ENCODE measurements around the gene ATP6V1E1. TPM values are rescaled to one million over a fixed set of nuclear protein-coding genes. Genes with fewer than 3 reads are reported as not detected.

The ATP6V1E1 gene
- total RNA-seq, 1 experiment from 2014 or later = 88.1 TPM

- TF ChIP-seq USF2 (CRISPR knock-in tag; IDR thresholded peaks at IDR 0.05) (no peak), CREB1 (CRISPR knock-in tag; IDR thresholded peaks at IDR 0.05) (no peak), NR3C1 (CRISPR knock-in tag; conservative IDR thresholded peaks at IDR 0.05; ENCODE audit: low read depth) (no peak), ATF1 (CRISPR knock-in tag; IDR thresholded peaks at IDR 0.05) (no peak), USF1 (CRISPR knock-in tag; IDR thresholded peaks at IDR 0.05) (no peak), STAT6 (CRISPR knock-in tag; conservative IDR thresholded peaks at IDR 0.05; ENCODE audit: low read depth) (no peak), MYBL2 (CRISPR knock-in tag; IDR thresholded peaks at IDR 0.05) (no peak), MXD4 (CRISPR knock-in tag; IDR thresholded peaks at IDR 0.05; ENCODE audit: borderline replicate concordance) (no peak), JAZF1 (CRISPR knock-in tag; IDR thresholded peaks at IDR 0.05) (no peak), KAT7 (CRISPR knock-in tag; IDR thresholded peaks at IDR 0.05; ENCODE audit: borderline replicate concordance) (no peak), GABPB1 (CRISPR knock-in tag; IDR thresholded peaks at IDR 0.05) (no peak), NFATC4 (CRISPR knock-in tag; IDR thresholded peaks at IDR 0.05) (no peak)
Observed at GRCh38 chr22:17674152-17674551, 45.6 kb upstream of the ATP6V1E1 start (continued).

- peaks cover 4% of the 10 kb centered on the region for H3K36me3 Mint-ChIP-seq
- H3K4me3 Mint-ChIP-seq = no peak overlapping the region
- H3K9me3 Mint-ChIP-seq = no peaks in the 10 kb centered on the region
- ATAC-seq = no peak
- ChIA-PET POLR2A (interaction anchor here (0.7 kb wide), 1 partner anchor 11 kb away, joined by 3 read pairs; no protein-coding TSS in a partner anchor), CTCF (interaction anchor here (1.2 to 1.5 kb wide), 3 partner anchors 8 to 614 kb away, joined by 3 to 4 read pairs (median 3); no protein-coding TSS in a partner anchor)
- H3K27me3 Mint-ChIP-seq (ENCODE audit: low read depth) = no peaks in the 10 kb centered on the region
- H3K27ac Mint-ChIP-seq = no peak overlapping the region
- no peaks in the 10 kb centered on the region for H3K4me1 Mint-ChIP-seq
- no peak for DNase-seq (ENCODE audit: low spot score)
- TF ChIP-seq NFE2L1 (CRISPR knock-in tag; IDR thresholded peaks at IDR 0.05) (no peak), SOX15 (CRISPR knock-in tag; IDR thresholded peaks at IDR 0.05) (no peak), ZNF138 (CRISPR knock-in tag; conservative IDR thresholded peaks at IDR 0.05) (no peak), TP53 (CRISPR knock-in tag; IDR thresholded peaks at IDR 0.05) (no peak), FOXP1 (CRISPR knock-in tag; IDR thresholded peaks at IDR 0.05; ENCODE audit: borderline replicate concordance) (no peak), ARID4B (CRISPR knock-in tag; IDR thresholded peaks at IDR 0.05; ENCODE audit: borderline replicate concordance) (no peak), ESRRA (CRISPR knock-in tag; IDR thresholded peaks at IDR 0.05; ENCODE audit: borderline replicate concordance) (no peak), NR2C2 (CRISPR knock-in tag; IDR thresholded peaks at IDR 0.05) (no peak), IRF2 (CRISPR knock-in tag; IDR thresholded peaks at IDR 0.05; ENCODE audit: borderline replicate concordance, low read depth) (no peak), CDX4 (CRISPR knock-in tag; IDR thresholded peaks at IDR 0.05; ENCODE audit: borderline replicate concordance) (no peak), PRRX2 (CRISPR knock-in tag; IDR thresholded peaks at IDR 0.05) (no peak), CBFB (CRISPR knock-in tag; IDR thresholded peaks at IDR 0.05; ENCODE audit: low read depth) (no peak), USF1 (CRISPR knock-in tag; IDR thresholded peaks at IDR 0.05) (no peak)
- TF ChIP-seq, protein P1, sequence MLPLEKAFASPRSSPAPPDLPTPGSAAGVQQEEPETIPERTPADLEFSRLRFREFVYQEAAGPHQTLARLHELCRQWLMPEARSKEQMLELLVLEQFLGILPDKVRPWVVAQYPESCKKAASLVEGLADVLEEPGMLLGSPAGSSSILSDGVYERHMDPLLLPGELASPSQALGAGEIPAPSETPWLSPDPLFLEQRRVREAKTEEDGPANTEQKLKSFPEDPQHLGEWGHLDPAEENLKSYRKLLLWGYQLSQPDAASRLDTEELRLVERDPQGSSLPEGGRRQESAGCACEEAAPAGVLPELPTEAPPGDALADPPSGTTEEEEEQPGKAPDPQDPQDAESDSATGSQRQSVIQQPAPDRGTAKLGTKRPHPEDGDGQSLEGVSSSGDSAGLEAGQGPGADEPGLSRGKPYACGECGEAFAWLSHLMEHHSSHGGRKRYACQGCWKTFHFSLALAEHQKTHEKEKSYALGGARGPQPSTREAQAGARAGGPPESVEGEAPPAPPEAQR (CRISPR knock-in tag; IDR thresholded peaks at IDR 0.05) = no peak
- TF ChIP-seq, protein P2, sequence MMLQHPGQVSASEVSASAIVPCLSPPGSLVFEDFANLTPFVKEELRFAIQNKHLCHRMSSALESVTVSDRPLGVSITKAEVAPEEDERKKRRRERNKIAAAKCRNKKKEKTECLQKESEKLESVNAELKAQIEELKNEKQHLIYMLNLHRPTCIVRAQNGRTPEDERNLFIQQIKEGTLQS (CRISPR knock-in tag; conservative IDR thresholded peaks at IDR 0.05) = no peak
Observed at GRCh38 chr22:17672417-17672991, 44.0 kb upstream of the ATP6V1E1 start.
